Measurements from ENCODE around the gene FAM163B.
A peak's percentile ranks its signal among the peaks of the same experiment; 100 is the strongest.
"Not testable (repeated sequence)": the region's sequence is repeated elsewhere in the genome, so short reads cannot be mapped to it uniquely, and the experiment has no call there.

FAM163B gene

DNA sequence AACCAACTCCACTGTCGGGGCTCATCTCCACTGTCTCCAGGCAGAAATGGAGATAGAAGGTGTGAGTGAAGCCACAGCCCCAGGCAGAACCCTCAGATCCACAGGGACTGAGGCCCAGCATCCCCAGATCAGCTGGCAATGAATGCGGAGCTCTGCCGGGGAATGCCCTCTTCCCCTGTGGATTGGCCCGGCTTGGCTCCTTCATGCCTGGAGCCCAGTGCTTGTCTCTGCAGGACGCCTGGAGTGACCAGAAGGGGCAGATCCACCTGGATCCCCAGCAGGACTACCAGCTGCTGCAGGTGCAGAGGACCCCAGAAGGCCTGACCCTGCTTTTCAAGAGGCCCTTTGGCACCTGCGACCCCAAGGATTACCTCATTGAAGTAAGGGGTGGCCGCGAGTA is 30.4 kb upstream of the FAM163B start:
- no peak for DNase-seq (ENCODE audit: low read depth)

DNA sequence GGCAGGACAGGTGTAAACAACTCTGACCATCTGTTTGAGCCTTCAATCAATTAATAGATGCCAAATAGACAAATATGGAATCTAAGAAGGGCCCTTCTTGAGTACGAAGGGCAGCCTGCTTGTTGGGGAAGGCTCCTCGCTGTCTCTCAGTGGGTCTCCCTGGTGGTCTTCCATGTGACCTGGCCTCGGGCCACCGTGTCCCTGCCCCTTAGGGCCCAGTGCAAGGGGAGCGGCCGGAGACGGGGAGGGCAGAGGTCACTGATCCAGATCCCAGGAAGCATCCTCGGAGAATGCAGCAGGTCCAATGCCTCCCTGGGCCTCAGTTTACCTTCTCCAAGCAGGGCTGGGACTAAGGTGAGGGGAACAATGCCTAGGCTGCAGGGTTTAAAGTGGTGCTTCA is 29.5 kb upstream of the FAM163B start:
- DNase-seq (ENCODE audit: low read depth), result no peak

DNA sequence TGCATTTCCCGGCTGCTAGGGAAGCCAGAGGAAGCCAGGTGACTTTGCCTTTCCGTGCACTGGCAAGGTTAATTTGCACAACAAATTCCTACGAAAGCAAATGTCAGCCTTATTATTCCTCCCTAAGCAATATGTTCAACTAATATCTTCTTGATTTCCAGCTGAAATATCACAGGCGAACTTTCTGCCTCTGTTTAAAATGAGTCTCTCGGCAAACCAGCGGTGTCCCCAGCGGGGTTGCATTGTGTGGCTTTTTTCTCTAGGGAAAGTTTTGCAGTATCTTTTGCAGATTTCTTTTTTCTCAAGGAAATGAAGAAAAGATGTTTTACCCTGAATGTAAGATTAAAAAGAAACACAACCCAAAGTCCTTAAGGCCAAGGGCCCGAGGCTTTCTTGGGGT is 28.9 kb upstream of the FAM163B start:
- no peak for DNase-seq (ENCODE audit: low read depth)

DNA sequence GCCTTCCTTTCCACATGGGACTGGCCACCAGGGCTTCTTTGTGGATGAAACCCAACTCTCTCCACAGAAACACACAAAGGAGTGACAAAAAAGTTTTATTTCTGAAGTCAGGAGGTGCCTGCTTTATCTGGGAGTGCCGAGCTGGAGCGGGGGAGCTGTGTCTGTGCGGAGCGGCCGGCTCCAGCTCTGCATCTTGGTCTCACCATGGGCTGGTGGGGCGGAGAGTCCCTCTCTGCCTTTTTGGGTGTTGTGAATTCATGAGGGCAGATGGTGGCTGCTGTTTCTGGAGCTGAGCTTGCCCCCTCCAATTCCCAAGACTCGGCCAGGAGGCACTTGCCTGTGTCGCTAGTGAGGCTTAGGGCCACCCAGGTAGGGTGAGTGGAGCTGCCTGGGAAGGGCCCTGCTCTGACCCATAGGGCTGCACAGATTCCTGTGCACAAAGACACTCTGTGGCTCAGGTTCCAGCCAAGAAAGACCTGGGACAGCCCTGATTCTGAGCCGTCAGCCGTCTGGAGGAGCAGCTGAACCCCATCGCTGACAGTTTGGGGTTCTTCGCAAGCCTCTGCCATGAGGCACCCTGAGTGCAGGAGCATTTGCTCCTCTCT is 28.4 kb upstream of the FAM163B start:
- no peak for DNase-seq (ENCODE audit: low read depth)

DNA sequence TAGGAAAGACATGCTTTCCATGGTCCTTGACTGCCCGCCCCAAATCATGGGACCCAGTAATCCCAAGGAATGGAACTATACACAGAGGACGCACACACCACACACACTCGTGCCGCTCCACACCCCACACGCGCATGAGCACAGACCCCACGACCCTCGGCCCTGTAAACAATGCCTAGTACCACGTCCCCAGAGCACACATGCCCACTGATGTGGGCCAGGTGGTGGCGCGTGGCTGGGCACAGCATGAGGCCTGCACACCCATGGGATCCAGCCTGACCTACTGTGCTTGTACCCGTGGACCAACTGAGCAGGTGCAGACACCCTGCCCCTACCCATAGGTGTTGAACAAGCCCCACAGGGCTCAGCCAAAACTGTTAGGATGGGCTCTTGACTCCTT is 27.7 kb upstream of the FAM163B start:
- DNase-seq (ENCODE audit: low read depth), result no peak

DNA sequence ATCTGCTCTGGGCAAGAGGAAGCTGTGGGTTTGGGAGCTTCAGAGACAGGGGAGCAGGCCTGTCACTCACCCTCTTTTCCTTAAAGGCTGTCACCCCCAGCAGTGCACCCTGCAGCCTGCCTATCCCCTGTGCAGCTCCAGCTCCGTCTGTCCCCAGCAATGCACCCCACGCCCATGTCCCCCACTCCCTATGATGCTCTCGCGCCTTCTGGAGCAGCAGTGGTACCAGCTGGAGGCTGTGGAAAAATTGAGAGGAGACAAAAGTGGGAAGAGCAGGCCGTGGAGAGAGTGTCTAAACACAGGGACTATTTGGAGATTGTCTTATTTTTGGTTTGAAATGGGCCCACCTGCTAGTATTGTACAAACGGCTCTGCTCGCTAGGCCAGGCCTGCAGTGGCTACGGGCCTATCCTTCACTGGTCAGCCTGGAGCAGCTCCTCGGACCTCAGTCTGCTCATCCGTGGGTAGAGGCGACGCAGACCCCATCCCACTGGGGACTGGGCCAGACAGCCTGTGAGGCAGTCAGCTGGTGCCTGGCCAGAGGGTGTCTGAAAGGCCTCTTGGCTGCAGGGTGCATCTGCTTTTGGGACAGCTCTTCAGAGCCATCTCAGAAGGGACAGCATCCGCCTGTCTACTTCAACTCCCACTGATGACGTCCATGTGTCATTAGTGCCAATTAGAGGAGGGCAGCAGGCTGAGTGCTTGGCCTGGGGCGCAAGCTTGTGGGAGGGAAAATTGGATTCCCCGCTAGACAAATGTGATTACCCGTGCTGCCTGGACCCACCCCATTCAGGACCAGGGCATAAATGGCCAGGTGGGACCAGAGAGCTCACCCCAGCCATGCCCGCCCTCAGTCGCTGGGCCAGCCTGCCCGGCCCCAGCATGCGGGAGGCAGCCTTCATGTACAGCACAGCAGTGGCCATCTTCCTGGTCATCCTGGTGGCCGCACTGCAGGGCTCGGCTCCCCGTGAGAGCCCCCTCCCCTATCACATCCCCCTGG is 26.6 kb upstream of the FAM163B start, which contains the start of gene DBH:
TSS of gene DBH (plus strand) at position 831 of the 999 bp plus-strand sequence. CDS start at position 840, 9 bp downstream.
- no peak for DNase-seq (ENCODE audit: low read depth)

DNA sequence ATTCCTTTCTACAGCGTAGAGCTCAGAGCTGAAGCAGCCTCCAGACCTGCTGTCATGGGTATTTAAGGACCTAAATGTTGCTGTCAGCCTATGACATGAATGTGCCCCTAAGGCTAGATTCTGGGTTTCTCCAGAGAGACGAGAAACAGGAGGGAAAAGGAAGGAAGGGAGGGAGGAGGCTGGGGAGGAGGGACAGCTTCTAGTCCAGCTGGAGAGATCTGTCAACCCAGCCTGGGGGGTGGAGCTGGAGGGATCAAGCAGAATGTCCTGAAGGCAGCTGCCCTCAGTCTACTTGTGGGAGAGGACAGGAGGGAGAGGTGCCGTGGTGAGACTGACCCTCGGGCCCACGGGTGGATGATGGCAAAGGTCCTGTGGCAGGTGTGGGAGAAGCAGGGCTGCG is 25.9 kb upstream of the FAM163B start:
- no peak for DNase-seq (ENCODE audit: low read depth)

DNA sequence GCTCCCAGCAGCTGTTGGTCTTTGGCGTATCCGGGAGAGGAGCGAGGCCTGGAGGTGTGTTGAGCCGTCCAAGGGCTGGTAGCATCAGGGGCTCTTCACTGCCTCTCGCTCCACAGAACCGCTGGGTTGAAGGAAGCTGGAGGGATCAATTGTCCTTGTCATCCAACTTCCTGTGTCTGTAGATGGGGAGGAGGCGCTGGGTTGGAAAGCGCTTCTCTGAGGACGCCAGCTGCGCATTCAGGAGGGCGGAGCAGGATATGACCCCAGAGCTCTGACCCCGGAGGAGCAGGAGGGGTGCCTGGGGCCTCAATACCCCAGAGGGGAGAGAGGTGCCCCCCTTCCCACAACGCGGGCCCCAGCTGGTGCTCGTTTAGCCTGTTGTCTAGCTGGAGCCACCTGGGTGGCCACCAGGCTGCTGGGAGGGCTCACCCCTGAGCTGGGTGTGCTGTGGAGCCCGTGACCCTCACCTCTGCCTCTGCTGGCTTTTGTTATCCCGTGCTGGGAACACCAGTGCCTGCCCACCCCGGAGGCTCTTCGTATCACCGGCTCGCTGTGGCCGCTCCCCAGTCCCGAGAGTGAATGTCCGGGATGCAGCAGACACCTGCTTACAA is 25.0 kb upstream of the FAM163B start:
- no peak for DNase-seq (ENCODE audit: low read depth)

DNA sequence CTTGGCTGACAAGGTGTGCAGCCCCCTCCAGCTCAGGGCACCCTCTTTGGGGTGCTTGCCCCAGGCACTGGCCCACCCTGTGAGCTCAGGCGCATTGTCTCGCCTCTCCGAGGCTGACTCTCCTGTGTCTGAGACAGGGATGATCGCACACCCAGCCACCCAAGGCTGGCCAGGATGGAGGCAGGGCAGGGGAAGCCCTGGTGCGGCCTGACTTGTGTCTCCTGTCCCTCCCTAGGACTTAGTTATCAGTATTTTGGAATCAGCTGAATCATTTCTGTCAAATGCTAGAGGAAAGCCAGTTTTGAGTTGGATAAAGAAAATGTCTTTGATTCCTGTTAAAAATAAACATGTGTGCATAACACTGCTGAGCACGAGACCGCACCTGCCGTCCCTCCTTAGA is 24.5 kb upstream of the FAM163B start:
- no peak for DNase-seq (ENCODE audit: low read depth)

DNA sequence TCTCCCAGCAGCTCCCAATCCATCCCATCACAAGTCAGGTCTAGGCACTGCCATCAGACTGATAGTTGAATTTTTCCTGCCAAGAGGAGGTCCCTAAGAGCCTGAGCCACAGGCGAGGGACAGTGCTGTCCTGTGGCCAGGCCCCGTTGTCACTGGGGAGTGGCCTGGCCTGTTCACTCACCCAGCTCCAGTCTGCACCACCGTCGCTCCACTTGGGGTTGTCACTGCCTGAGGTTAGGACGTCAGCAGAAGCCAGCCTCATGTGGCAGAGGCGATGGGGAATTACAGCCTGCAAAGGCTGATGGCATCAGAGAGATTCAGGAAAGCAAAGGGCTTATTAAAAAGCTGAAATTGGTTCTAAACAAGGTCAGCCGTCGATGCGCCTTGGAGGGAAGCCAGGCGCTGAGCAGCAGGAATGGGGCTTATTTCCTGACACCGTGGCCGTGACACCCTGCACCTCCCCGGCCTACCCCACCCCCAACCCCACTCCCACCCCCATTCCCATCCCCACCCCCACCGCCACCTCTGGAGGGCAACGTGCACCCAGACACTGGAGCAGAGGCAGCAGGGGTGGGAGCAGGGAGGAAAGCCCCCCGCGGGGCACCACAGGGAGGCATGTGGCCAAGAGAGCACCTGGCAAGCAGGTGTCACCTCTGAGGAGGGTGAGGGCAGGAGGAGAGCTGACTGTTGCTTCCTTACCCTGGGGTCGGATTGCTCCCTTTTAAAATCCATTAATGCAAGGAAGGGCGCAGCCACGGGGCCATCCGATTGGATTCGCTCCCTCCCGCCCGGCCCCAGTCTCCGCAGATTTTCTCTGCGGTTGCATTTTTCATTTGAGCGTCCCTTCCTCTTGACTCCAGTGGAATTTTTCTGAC is 23.9 kb upstream of the FAM163B start:
- DNase-seq (ENCODE audit: low read depth), result no peak

DNA sequence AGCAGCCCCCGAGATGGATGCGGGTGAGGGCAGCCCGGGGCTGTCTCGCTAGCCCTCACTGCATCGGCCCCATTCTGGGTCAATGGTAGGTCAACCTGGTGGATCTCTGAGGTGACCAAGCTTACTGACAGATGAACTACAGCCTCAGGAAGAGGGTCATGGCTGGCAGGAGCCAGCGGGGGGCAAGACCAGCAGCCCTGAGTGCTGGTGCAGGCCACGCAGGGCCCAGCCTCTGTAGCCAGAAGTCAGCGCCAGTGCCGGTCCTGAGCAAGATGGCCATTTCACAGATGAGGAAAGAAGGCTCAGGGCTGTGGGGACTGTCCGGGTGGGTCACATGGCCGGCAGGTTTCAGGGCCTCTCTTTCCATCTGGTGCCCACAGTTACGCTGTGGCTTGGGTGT is 21.9 kb upstream of the FAM163B start:
- no peak for DNase-seq (ENCODE audit: low read depth)

DNA sequence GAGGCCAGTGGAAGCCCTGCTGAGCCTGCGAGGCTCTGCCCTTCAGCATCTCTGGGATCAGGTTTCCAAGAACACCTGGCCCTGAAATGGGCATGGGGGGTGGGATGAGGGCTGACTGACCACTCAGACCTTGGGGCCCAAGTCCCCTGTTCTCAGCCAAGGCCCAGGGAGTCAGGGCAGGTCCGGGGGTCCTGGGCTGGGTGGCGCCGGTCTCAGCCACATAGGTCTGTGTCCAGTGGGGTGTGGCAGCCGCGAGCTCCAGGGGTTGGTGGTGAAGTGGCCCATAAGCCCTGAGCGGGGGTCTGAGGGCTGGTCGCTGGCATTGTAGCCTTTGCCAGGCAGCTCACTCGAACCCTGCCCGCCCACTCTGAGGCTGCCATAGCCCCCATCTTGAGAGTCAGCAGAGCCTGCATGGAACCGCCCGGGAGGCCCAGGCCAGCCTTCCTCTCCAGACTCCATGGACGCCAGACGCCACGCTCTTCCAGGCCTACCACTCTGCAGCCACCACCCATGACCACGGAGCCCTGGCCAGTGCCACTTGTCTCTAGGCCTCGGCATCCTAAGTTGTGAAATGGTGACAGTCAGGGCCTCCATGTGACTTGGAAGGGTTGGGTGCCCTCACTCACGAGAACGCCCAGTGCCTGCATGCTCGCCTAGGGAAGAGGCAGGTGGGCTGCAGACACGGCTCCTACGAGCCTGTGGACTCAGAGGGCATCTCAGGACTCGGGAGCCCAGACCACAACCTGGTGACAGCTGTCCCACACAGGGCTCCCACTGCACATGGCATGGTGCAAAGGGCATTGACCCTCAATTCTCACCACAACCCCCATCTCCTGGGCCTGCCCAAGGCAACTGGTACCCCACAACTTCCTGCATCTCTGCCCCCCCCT is 20.3 kb upstream of the FAM163B start:
- DNase-seq (ENCODE audit: low read depth), result no peak

DNA sequence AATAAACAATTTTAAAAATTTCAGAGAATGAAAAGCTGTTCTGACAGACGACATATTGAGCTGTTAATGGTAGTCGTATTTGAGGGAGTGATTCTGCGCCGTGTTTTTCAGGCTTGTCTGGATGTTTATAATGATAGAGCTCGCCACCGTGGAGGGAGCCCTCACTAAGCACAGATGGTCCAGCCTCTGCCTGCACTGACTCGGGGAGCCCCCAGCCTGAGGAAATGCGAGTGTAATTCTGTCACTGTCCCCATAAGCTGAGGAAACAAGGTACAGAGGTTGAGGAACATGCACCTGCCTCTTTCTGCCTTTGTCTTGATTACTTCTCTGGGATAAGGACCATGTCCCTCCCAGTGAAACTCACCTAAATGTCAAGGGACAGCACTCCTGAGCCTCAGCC is 19.6 kb upstream of the FAM163B start:
- DNase-seq (ENCODE audit: low read depth), result no peak

DNA sequence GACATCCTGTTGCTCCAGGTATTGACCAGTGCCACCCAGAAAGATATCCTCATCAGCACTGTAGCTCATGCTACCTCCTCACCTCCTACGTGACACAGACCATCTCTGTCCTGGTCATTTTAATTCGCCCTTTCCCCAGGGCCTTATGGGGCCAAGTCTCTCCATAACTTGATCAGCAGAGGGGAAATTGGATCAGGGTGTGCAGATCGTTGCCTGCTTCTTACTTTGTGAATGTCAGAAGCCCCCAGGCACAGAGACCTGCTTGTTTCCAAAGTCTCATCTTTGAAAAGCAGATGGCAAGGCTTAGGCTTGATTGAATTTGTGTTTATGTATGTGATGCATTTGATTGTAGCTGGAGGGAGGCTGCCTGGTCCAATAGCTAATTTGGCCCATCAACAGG is 18.2 kb upstream of the FAM163B start:
- no peak for DNase-seq (ENCODE audit: low read depth)

DNA sequence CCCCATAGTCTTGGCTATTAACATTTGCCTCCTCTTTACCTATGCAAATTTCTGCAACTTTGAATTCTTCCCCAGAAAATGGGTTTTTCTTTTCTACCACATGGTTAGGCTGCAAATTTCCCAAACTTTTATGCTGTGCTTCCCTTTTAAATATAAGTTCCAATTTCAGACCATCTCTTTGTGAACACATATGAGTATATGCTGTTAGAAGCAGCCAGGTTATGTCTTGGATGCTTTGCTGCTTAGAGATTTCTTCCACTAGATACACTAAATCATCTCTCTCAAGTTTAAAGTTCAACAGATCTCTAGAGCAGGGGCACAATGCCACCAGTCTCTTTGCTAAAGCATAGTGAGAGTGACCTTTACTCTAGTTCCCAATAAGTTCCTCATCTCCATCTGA is 16.8 kb upstream of the FAM163B start:
- not testable (repeated sequence) for DNase-seq (ENCODE audit: low read depth)

DNA sequence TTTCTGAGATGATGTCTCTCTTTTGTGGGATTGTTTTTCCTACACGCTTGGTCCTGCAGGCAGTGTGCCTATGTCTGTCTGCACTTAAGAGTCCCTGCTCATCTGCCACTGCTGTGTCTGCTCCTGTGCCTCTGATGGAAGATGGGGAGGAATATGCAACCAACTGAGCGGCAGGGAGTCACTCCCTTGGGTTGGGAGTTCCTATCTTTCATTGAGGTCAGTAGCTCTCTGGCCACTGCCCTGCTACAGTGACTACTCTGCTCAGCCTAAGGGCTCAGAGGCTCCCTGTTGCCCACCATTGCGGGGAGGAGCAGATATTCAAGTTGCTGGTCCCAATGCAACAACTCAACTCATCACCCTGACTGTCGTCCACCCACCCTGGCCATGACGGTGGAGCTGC is 13.4 kb upstream of the FAM163B start:
- DNase-seq (ENCODE audit: low read depth), result no peak

DNA sequence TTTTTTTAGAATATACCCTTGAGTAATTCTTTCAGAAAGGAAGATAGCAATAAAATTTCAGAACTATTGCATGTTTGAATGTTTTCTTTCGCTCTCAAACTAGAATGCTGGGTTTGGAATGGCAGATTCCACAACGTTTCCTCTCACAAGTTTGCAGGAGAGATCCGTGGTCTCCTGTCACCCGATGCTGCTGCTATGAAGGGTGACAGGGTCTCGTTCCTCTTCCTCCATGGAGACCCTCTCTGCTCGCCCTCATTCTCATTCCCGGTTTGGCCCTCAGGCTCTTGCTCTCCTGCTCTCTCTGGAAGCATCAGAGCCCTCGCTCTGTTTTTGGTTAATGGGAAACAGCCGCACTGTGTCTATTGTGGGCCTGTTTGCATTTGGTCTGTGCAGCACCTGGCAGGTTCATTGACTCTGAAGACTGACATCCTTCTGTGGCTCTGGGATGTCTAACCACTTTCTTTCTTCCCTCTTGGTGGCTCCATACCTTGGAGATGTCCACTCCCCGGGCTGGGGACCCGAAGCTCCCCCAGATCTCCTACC is 12.6 kb upstream of the FAM163B start:
- no peak for DNase-seq (ENCODE audit: low read depth)

DNA sequence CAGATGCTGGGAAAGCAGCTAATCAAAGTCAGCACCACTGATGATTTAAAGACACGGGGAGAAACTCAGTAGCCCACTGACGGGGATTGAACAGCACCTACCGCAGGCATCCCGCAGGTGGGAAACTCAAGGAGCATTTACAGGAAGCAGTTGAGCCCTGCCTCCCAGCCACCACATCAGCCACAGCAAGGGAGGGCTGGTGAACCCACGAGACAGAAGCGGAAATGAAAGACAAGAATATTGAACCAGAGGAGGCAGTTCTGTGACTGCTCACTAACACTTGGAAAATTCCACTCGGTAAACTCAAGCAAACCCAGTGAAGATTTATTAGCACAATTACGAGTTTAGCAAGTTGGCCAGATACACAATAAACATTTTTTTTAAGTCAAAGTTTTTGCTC is 10.6 kb upstream of the FAM163B start:
- peak; percentile 34 for DNase-seq (ENCODE audit: low read depth)

DNA sequence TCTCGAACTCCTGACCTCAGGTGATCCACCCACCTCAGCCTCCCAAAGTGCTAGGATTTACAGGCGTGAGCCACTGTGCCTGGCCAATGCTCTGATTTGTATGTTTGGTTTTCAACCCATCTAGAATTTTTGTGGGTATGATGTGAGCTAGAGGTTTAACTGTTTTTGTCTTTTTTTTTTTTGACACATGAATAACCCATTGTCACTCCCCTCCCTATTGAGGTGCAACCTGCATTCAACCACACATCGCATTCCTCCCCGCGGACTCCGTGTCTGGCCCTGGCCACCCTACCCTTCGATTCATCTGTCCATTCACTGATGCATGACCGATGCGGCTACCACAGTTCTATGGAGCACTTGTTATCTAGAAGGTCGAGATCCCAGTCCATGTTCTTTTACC is 9.5 kb upstream of the FAM163B start:
- DNase-seq (ENCODE audit: low read depth), result no peak

DNA sequence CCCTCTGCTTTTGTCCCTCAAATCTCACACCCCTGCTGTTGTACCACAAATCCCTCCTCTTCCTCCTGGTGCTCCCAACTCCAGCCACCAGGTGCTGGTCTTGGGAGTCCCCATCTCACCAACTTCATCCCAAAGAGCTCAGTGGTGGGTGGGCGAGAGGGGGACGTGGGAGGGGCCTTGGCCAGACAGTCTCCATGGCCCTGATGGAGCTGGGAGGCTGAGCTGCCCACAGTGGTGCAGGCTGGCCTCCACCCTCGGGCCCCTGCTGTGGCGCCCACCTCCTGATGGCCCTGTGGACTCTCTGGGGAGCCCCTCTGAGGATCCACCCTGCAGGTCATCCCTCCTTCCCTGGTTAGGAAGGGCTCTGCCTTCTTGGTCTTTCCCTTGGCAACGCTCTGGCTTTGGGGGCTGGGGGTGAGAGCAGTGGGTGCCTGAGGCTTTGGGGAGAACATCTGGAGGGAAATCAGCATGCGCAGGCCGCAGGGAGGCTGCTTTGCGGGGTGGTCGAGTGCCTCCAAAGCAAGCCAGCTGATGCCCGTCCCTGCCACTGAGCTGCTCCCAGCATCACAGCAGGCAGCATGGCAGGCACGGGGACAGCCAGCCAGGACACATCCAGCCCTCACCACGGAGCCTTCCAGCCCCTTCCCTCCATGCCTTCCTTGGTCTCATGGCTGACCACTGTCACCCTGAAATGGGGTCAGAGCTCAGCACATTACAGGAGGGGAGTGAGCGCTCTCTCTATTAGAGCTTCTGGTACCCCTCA is 7.6 kb upstream of the FAM163B start:
- no peak for DNase-seq (ENCODE audit: low read depth)
